Gastroesophageal sphincter (tissue), 3 donors: ENCODE data around the gene RAPGEF3.

Experiments used
- CTCF ChIP-seq, 4 experiments: fragments of 200-600 bp in 2 of 4; fragments of 450-650 bp in 2 of 4; sonication (generic) in 1 of 4; IDR thresholded peaks; one replicate each; pipeline ENCODE4 v1.5.1; 2017 to 2019; ENCODE audit warnings: antibody characterized with exemption in 4 of 4, mild to moderate bottlenecking in 2 of 4, moderate library complexity in 2 of 4
- POLR2A ChIP-seq, 2 donors: fragments of 450-650 bp; IDR thresholded peaks; one replicate each; pipeline ENCODE4 v1.6.1; 2017; ENCODE audit warnings: antibody characterized with exemption in 2 of 2, mild to moderate bottlenecking in 2 of 2, moderate library complexity in 1 of 2
- POLR2AphosphoS5 ChIP-seq: sonication (generic); formaldehyde crosslinking; IDR thresholded peaks from one replicate; pipeline ENCODE4 v1.6.1; 2017; ENCODE audit warnings: antibody characterized with exemption

GRCh38 chr12:47774663-47775062, 16.0 kb upstream of the RAPGEF3 start:
- TF ChIP-seq CTCF (IDR thresholded peaks at IDR 0.05) (no peak), POLR2A (IDR thresholded peaks at IDR 0.05) (no peak), POLR2AphosphoS5 (no peak)
